K562 (cell line): ENCODE data around the gene ROBO3. TPM values are rescaled to one million over a fixed set of nuclear protein-coding genes. Genes with fewer than 3 reads are reported as not detected.

ENCODE experiments used
- ATAC-seq: fragments of 200-7000 bp; cut with Tn5 transposase; 3 replicates; pipeline ENCODE4 v1.9.1; 2020; ENCODE audit warnings: moderate library complexity
- BruUV-seq: library from RNA; stranded (reverse); fragments of 400-500 nt; replicated peaks from 2 replicates; lab custom pipeline; 2021; lab: Mats Ljungman, UMichigan
- CTCF ChIA-PET: fragments of 300-600 bp; formaldehyde crosslinking; extraction: SDS; loops from one replicate; lab custom pipeline; 2021; ENCODE audit warnings: low intra/inter-chr PET ratio; lab: Yijun Ruan, JAX
- POLR2A ChIA-PET: fragments of 300-600, 350-650 bp; sonication (Branson Sonifier 250); formaldehyde crosslinking; extraction: SDS; loops from one replicate; lab custom pipeline; 2021; ENCODE audit warnings: antibody characterized with exemption, inconsistent platforms; lab: Yijun Ruan, JAX
- DNase-seq, 4 experiments: peaks; one replicate each; pipeline versions ENCODE4 v3.0.0 to v3.0.0-alpha.2; 2011 to 2018; ENCODE audit warnings: low spot score in 3 of 4, mixed read lengths in 3 of 4; ENCODE audit errors: extremely low read depth in 1 of 4
- FAIRE-seq: peaks from 2 replicates; lab custom pipeline; 2011; peaks lifted over from hg19 to GRCh38; lab: Jason Lieb, UNC
- H2AFZ ChIP-seq: 2 replicates; pipeline ENCODE4 v1.6.0; 2011; ENCODE audit warnings: low read depth, low read length, control low read depth, inconsistent platforms
- H3K27ac ChIP-seq: fragments of 200-600 bp; 3 replicates; pipeline ENCODE4 v1.8.0; 2011; ENCODE audit warnings: low read depth, mild to moderate bottlenecking, control low read depth, inconsistent platforms, low read length, moderate library complexity, mixed read lengths; ENCODE audit errors: extremely low read depth
- H3K27me3 ChIP-seq, 2 experiments: fragments of 300-600 bp in 1 of 2; 2 replicates in 1 of 2; 3 replicates in 1 of 2; pipeline versions ENCODE4 v1.6.0 to v1.8.0; 2011; ENCODE audit warnings: inconsistent platforms in 2 of 2, low read length in 2 of 2, mild to moderate bottlenecking in 1 of 2, mixed read lengths in 1 of 2, moderate library complexity in 1 of 2; ENCODE audit not compliant: control insufficient read depth in 2 of 2, insufficient read depth in 2 of 2
- H3K36me3 ChIP-seq: fragments of 300-600 bp; 3 replicates; pipeline ENCODE4 v1.8.0; 2011; ENCODE audit warnings: mild to moderate bottlenecking, low read length, inconsistent platforms; ENCODE audit not compliant: control insufficient read depth, insufficient read depth
- H3K4me1 ChIP-seq, 2 experiments: fragments of 200-600 bp in 1 of 2; replicated peaks in 1 of 2; 2 replicates in 1 of 2; 3 replicates in 1 of 2; pipeline versions ENCODE4 v1.5.1 to v1.8.0; 2011; ENCODE audit warnings: inconsistent platforms in 2 of 2, low read length in 2 of 2, mild to moderate bottlenecking in 1 of 2, mixed read lengths in 1 of 2, moderate library complexity in 1 of 2; ENCODE audit not compliant: control insufficient read depth in 2 of 2, insufficient read depth in 2 of 2
- H3K4me2 ChIP-seq: 2 replicates; pipeline ENCODE4 v1.6.1; 2011; ENCODE audit warnings: low read length, control low read depth, inconsistent platforms, mixed read lengths; ENCODE audit not compliant: insufficient read depth
- H3K4me3 ChIP-seq: fragments of 200-600 bp; sonication (generic), shearing (Covaris generic); 2 replicates; pipeline ENCODE4 v1.5.1; 2016; ENCODE audit warnings: control low read depth, inconsistent platforms
- H3K79me2 ChIP-seq: fragments of 200-600 bp; 3 replicates; pipeline ENCODE4 v1.8.0; 2011; ENCODE audit warnings: low read length, inconsistent platforms; ENCODE audit not compliant: control insufficient read depth, insufficient read depth
- H3K9ac ChIP-seq, 2 experiments: 2 replicates each; pipeline versions ENCODE4 v1.6.0 to v1.6.1; 2011; ENCODE audit warnings: low read depth in 2 of 2, low read length in 2 of 2, control low read depth in 1 of 2, inconsistent platforms in 1 of 2, mild to moderate bottlenecking in 1 of 2, mixed read lengths in 1 of 2; ENCODE audit not compliant: insufficient read depth in 1 of 2
- H3K9me1 ChIP-seq: one replicate; pipeline ENCODE4 v1.6.0; 2011; ENCODE audit warnings: inconsistent platforms, mild to moderate bottlenecking, low read length, moderate library complexity; ENCODE audit not compliant: control insufficient read depth, insufficient read depth
- H3K9me3 ChIP-seq: replicated peaks from 2 replicates; pipeline ENCODE4 v1.5.1; 2011; ENCODE audit warnings: low read depth, low read length, inconsistent platforms; ENCODE audit not compliant: control insufficient read depth, insufficient read depth
- H4K20me1 ChIP-seq: replicated peaks from 2 replicates; pipeline ENCODE4 v1.6.1; 2011; ENCODE audit warnings: low read length, inconsistent platforms, mixed read lengths; ENCODE audit not compliant: control insufficient read depth, insufficient read depth
- HDAC8 ChIP-seq: fragments of 450-650 bp; IDR thresholded peaks from 2 replicates; pipeline ENCODE4 v1.6.1; 2016; ENCODE audit warnings: mild to moderate bottlenecking, missing genetic modification characterization, moderate library complexity, missing compliant biosample characterization
- MED1 ChIP-seq: sonication (generic); formaldehyde crosslinking; IDR thresholded peaks from 2 replicates; pipeline ENCODE4 v1.8.1; 2023; ENCODE audit warnings: missing genetic modification reagents, borderline replicate concordance
- NRF1 ChIP-seq, 2 experiments: fragments of 450-650 bp; IDR thresholded peaks in 1 of 2; conservative IDR thresholded peaks in 1 of 2; 2 replicates each; pipeline ENCODE4 v1.6.1; 2014; ENCODE audit warnings: mild to moderate bottlenecking in 2 of 2
- SMARCB1 ChIP-seq: IDR thresholded peaks from 2 replicates; pipeline ENCODE4 v1.6.1; 2011; ENCODE audit warnings: improper control_type of control experiment, low read depth; ENCODE audit not compliant: insufficient read length
- ZNF146 ChIP-seq: IDR thresholded peaks from one replicate; pipeline ENCODE4 v1.6.1; 2018; ENCODE audit warnings: missing compliant biosample characterization; ENCODE audit not compliant: unreplicated experiment
- WGBS: fragments of 100-300 bp; shearing (Covaris generic); methylation state at CpG from one replicate; pipeline ENCODE4 v1.1.6; 2016; ENCODE audit warnings: low coverage, mixed read lengths; ENCODE audit not compliant: insufficient coverage; ENCODE audit errors: missing lambda C conversion rate; 5-methylcytosine and 5-hydroxymethylcytosine counted together
- in situ Hi-C: fragments of 300-500 bp; cut with MboI; formaldehyde crosslinking; loops from 4 replicates; pipeline ENCODE4 v1.15.0; 2018; ENCODE audit warnings: inconsistent platforms, mixed read lengths
- intact Hi-C: fragments of 100-400 bp; cut with micrococcal nuclease; formaldehyde crosslinking; loops from 2 replicates; pipeline ENCODE4 v1.14.2; 2022
- polyA plus RNA-seq, 8 experiments: library from polyadenylated mRNA; depleted of rRNA in 4 of 8; stranded (reverse) in 5 of 8; unstranded in 3 of 8; fragments of >200 nt; fragmentation: Nextera tagmentation in 2 of 8; fragmentation: Illumina TruSeq in 1 of 8; extraction: Ambion mirVana in 2 of 8; extraction: Trizol in 1 of 8; gene quantifications; 2 replicates each; pipeline versions ENCODE4 v1.2.1 to v1.2.3, GENCODE V29; 2011 to 2014; ENCODE audit warnings: inconsistent platforms in 1 of 8, missing spikeins in 1 of 8
- total RNA-seq, 7 experiments: library from RNA; depleted of rRNA in 6 of 7; stranded (reverse); fragments of >200 nt in 6 of 7; fragmentation: Illumina TruSeq in 2 of 7; extraction: Trizol in 2 of 7; gene quantifications; 2 replicates each; pipeline versions ENCODE4 v1.2.1 to v1.2.3, GENCODE V29; 2011 to 2021; ENCODE audit warnings: low replicate concordance in 1 of 7
- TF ChIP-seq, protein P1 (sequence below): fragments of 250-450 bp; sonication (Bioruptor Pico); IDR thresholded peaks from 2 replicates; pipeline ENCODE4 v1.8.0; 2021; ENCODE audit warnings: mild to moderate bottlenecking, moderate library complexity
- TF ChIP-seq, protein P2 (sequence below): sonication (generic); formaldehyde crosslinking; IDR thresholded peaks from 2 replicates; pipeline ENCODE4 v1.8.1; 2023; ENCODE audit warnings: mild to moderate bottlenecking, missing genetic modification reagents

ROBO3 gene
- total and polyA plus RNA-seq, 9 of the 15 experiments (the other 6 are each of a cell fraction or from before 2014, with no cell fraction given) = 0.29 to 1.4 (median 0.97) TPM; not detected in 2

DNA sequence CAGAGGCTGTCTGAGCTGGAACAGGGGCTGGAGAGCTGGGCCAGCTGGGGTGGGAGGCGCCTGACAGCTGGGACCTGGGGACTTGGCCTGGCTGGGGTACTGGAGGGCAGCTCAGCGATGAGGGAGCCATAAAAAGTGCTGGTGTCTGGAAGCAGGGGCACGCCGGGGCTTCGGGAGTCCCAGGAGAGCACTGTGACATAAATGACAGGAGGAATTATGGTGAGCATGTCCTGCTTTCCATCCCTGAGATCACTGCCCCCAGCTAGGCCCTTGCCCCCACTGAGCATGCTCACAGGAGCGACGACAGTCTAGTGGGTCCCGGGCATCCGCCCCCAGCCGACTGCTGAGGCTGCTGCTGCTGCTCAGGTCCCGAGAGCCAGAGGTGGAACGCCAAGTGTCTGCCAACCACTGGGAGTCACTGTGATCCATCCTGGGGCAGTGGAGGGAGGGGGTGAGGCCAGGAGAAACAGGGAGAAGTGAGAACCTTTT is 26.2 kb downstream of the ROBO3 start:
- ChIA-PET POLR2A (interaction anchor here (0.7 kb wide), 1 partner anchor 664 kb away, joined by 3 read pairs; no protein-coding TSS in a partner anchor), CTCF (no interaction called here)
- WGBS = under 1% methylated on average over 12 of the region's 12 CpGs
- in situ Hi-C loops (no loop called here), intact Hi-C loops (no loop called here)
- H3K9ac ChIP-seq = no peak overlapping the region
- H3K4me2 ChIP-seq = no peak overlapping the region
- 0 out of 2 replicates have a peak, but pooled peaks cover 4% of the 10 kb centered on the region for H4K20me1 ChIP-seq
- ATAC-seq (no peak), DNase-seq (no peak), FAIRE-seq (no peak)
- no peak overlapping the region for H3K4me3 ChIP-seq
- H3K79me2 ChIP-seq = no peaks in the 10 kb centered on the region
- no peak overlapping the region for H3K27ac ChIP-seq
- H2AFZ ChIP-seq = no peak overlapping the region
- no peaks in the 10 kb centered on the region for H3K36me3 ChIP-seq
- H3K27me3 ChIP-seq = peaks cover 19 to 71% of the 10 kb centered on the region in 2 experiments
- no peaks in the 10 kb centered on the region for H3K9me3 ChIP-seq
- BruUV-seq = no TSS peak
- peaks cover 2% of the 10 kb centered on the region for H3K9me1 ChIP-seq
- TF ChIP-seq, protein P1, sequence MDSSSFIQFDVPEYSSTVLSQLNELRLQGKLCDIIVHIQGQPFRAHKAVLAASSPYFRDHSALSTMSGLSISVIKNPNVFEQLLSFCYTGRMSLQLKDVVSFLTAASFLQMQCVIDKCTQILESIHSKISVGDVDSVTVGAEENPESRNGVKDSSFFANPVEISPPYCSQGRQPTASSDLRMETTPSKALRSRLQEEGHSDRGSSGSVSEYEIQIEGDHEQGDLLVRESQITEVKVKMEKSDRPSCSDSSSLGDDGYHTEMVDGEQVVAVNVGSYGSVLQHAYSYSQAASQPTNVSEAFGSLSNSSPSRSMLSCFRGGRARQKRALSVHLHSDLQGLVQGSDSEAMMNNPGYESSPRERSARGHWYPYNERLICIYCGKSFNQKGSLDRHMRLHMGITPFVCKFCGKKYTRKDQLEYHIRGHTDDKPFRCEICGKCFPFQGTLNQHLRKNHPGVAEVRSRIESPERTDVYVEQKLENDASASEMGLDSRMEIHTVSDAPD (CRISPR knock-in tag) = no peak
- TF ChIP-seq NRF1 (conservative IDR thresholded peaks at IDR 0.05 in 1 of 2, IDR thresholded peaks at IDR 0.05 in 1 of 2) = 0 out of 4 replicates have a peak, but pooled peaks of 1 of the 2 experiments have one; percentile 11
- no peaks in the 10 kb centered on the region for H3K4me1 ChIP-seq

DNA sequence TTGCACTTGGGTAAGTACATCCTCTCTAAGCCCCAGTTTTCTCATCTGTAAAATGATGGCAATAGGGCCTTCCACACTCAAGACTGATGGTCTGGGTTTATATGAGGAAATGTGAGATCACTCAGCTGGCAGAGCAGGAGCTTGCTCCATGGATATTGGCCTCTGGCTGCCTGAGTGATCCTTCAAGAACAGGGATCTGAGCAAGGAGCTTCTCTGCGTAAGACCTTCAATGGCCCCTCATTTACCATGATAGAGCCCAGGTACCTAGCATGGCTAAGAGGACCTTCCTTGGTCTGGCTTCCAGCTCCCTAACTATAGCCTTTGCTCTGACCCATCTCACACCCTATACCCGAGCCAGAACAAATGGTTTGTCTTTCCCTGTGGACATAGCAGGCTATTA is 26.9 kb downstream of the ROBO3 start:
- no peak overlapping the region for H2AFZ ChIP-seq
- ChIA-PET POLR2A (interaction anchor here (0.7 kb wide), 1 partner anchor 663 kb away, joined by 3 read pairs; no protein-coding TSS in a partner anchor), CTCF (no interaction called here)
- H3K4me1 ChIP-seq = no peaks in the 10 kb centered on the region
- H3K4me2 ChIP-seq = no peak overlapping the region
- ATAC-seq (no peak), FAIRE-seq (no peak), DNase-seq (no peak)
- H3K79me2 ChIP-seq = no peaks in the 10 kb centered on the region
- peaks cover 17 to 69% of the 10 kb centered on the region in 2 experiments for H3K27me3 ChIP-seq
- no peaks in the 10 kb centered on the region for H3K36me3 ChIP-seq
- no TSS peak for BruUV-seq
- WGBS = 3% methylated on average over 2 of the region's 2 CpGs
- peaks cover 2% of the 10 kb centered on the region for H3K9me1 ChIP-seq
- TF ChIP-seq SMARCB1 (no peak), MED1 (CRISPR knock-in tag) (no peak), HDAC8 (tag) (no peak), ZNF146 (CRISPR knock-in tag) (no peak)
- TF ChIP-seq, protein P2, sequence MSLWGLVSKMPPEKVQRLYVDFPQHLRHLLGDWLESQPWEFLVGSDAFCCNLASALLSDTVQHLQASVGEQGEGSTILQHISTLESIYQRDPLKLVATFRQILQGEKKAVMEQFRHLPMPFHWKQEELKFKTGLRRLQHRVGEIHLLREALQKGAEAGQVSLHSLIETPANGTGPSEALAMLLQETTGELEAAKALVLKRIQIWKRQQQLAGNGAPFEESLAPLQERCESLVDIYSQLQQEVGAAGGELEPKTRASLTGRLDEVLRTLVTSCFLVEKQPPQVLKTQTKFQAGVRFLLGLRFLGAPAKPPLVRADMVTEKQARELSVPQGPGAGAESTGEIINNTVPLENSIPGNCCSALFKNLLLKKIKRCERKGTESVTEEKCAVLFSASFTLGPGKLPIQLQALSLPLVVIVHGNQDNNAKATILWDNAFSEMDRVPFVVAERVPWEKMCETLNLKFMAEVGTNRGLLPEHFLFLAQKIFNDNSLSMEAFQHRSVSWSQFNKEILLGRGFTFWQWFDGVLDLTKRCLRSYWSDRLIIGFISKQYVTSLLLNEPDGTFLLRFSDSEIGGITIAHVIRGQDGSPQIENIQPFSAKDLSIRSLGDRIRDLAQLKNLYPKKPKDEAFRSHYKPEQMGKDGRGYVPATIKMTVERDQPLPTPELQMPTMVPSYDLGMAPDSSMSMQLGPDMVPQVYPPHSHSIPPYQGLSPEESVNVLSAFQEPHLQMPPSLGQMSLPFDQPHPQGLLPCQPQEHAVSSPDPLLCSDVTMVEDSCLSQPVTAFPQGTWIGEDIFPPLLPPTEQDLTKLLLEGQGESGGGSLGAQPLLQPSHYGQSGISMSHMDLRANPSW = no peak
- 0 out of 2 replicates have a peak, but pooled peaks cover 4% of the 10 kb centered on the region for H4K20me1 ChIP-seq
- intact Hi-C loops = no loop called here
- H3K4me3 ChIP-seq = no peak overlapping the region
- H3K27ac ChIP-seq = no peak overlapping the region
- in situ Hi-C loops = no loop called here
- no peak overlapping the region for H3K9ac ChIP-seq
- no peaks in the 10 kb centered on the region for H3K9me3 ChIP-seq
